ENCODE data around the gene PRAMEF11. TPM values are rescaled to one million over a fixed set of nuclear protein-coding genes. Genes with fewer than 3 reads are reported as not detected.
"Not testable (repeated sequence)": the region's sequence is repeated elsewhere in the genome, so short reads cannot be mapped to it uniquely, and the experiment has no call there.

The PRAMEF11 gene
- polyA plus RNA-seq, 4 donors, result not detected

GRCh38 chr1:12811409-12811784 lies 19.8 kb downstream of the PRAMEF11 start:
- 41 to 59% (median 45%) methylated on average over 2 of the region's 2 CpGs for WGBS, 3 donors
- no peak overlapping the region for H3K27ac ChIP-seq (ENCODE audit: low read depth in 1 of 3, low read length in 2 of 3)
- no peak for FAIRE-seq

DNA sequence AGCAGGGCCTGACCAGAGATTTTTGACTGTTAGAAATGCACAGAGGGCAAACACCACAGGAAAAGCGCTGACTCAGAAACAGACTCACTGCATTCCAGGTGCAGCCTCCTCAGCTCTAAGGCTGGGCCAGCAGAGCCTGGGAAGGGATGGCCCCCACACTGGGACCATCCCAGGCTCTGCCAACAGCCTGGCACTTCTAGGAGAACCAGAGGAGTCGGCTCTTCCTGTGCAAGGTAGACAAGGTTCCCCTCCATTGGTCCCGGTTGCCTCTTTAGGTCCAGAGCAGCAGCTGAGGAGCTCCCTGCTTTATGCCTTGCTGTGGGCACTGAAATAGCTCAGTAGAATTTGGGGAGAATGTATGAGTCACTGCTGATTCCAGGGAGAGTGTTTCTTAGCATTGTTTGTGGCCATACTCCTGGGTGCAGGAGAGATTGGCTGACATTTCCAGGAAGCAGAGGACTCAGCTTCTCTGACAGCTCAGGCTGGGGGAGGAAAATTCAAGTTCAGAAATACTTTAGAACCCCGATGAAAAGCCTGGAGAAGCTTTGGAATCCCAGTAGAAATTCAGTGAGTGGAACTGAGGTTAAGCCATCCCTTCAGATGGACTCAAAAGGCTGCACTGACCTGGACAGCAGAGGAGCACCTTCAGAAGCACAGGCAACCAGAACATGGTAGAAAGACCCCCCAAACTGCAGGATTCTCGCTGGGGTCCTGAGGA lies 20.4 kb downstream of the PRAMEF11 start:
- peaks cover 0 to 6% (median 0%) of the 10 kb centered on the region in 3 donors for H3K27me3 ChIP-seq (ENCODE audit: control insufficient read depth in 3 of 3, insufficient read depth in 3 of 3, low read length in 3 of 3)
- 55 to 67% (median 64%) methylated on average over 5 of the region's 5 CpGs for WGBS, 3 donors
- H3K36me3 ChIP-seq (ENCODE audit: control insufficient read depth in 3 of 3, insufficient read depth in 2 of 3, low read depth in 1 of 3, low read length in 3 of 3), result no peaks in the 10 kb centered on the region
- H3K9me3 ChIP-seq (ENCODE audit: control insufficient read depth in 2 of 2, insufficient read depth in 1 of 2, low read depth in 1 of 2, low read length in 1 of 2), result no peaks in the 10 kb centered on the region
- no peaks in the 10 kb centered on the region for H3K4me1 ChIP-seq (ENCODE audit: control insufficient read depth in 3 of 3, insufficient read depth in 2 of 3, low read depth in 1 of 3, low read length in 2 of 3)
- no peak overlapping the region for H3K27ac ChIP-seq (ENCODE audit: low read depth in 1 of 3, low read length in 2 of 3)
- no peak for FAIRE-seq
- DNase-seq, result no peak
- H3K4me3 ChIP-seq (ENCODE audit: low read depth in 1 of 3, low read length in 3 of 3), result no peak overlapping the region

More at GRCh38 chr1:12811409-12811784, 19.8 kb downstream of the PRAMEF11 start:
- no peaks in the 10 kb centered on the region for H3K9me3 ChIP-seq (ENCODE audit: control insufficient read depth in 2 of 2, insufficient read depth in 1 of 2, low read depth in 1 of 2, low read length in 1 of 2)
- H3K4me3 ChIP-seq (ENCODE audit: low read depth in 1 of 3, low read length in 3 of 3), result no peak overlapping the region
- H3K36me3 ChIP-seq (ENCODE audit: control insufficient read depth in 3 of 3, insufficient read depth in 2 of 3, low read depth in 1 of 3, low read length in 3 of 3), result no peaks in the 10 kb centered on the region
- DNase-seq, result no peak
- no peaks in the 10 kb centered on the region for H3K4me1 ChIP-seq (ENCODE audit: control insufficient read depth in 3 of 3, insufficient read depth in 2 of 3, low read depth in 1 of 3, low read length in 2 of 3)
- H3K27me3 ChIP-seq (ENCODE audit: control insufficient read depth in 3 of 3, insufficient read depth in 3 of 3, low read length in 3 of 3), result peaks cover 0 to 6% (median 0%) of the 10 kb centered on the region in 3 donors

DNA sequence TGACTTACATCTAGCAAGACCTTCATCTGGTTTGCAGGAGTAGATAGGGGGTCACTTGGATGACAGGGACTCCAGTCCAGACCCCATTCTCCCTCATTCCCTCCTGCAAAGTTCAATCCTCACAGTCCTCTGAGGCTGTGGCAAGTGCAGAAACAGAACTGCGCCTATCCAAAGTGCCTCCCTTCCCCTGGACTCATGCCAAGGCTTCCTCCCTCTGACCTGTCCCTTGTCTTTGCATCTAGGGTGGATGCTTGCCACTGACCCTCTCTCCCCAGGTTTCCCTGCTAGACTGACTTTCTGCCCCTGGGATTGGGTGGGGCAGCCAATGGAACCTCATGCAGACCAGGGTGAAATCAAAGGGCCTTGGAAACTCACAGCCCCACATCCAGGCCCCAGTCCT lies 21.3 kb downstream of the PRAMEF11 start:
- FAIRE-seq (no peak), DNase-seq (no peak)
- Histone ChIP-seq H3K9me3 (ENCODE audit: control insufficient read depth in 2 of 2, insufficient read depth in 1 of 2, low read depth in 1 of 2, low read length in 1 of 2) (no peaks in the 10 kb centered on the region), H3K27ac (ENCODE audit: low read depth in 1 of 3, low read length in 2 of 3) (no peak overlapping the region), H3K36me3 (ENCODE audit: control insufficient read depth in 3 of 3, insufficient read depth in 2 of 3, low read depth in 1 of 3, low read length in 3 of 3) (no peaks in the 10 kb centered on the region), H3K4me1 (ENCODE audit: control insufficient read depth in 3 of 3, insufficient read depth in 2 of 3, low read depth in 1 of 3, low read length in 2 of 3) (no peaks in the 10 kb centered on the region), H3K27me3 (ENCODE audit: control insufficient read depth in 3 of 3, insufficient read depth in 3 of 3, low read length in 3 of 3) (peaks cover 0 to 6% (median 0%) of the 10 kb centered on the region in 3 donors), H3K4me3 (ENCODE audit: low read depth in 1 of 3, low read length in 3 of 3) (no peak overlapping the region)
- 76 to 83% (median 76%) methylated on average over 1 of the region's 1 CpG for WGBS, 3 donors

DNA sequence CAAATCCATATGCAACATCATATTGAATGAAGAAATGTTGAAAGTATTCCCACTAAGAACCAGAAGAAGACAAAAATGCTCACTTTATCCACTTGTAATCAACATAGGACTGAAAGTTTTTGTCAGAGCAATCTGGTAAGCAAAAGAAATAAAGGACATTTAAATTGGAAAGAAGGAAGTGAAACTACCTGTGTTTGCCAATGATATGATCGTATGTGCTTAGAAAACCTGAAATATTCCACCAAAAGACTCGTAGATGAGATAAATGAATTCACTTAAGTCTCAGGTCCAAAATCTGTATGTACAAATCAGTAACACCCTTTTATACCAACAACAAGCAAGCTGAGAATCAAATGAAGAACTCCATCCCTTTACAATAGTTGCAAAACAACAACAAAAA lies 31.5 kb downstream of the PRAMEF11 start:
- H3K4me3 ChIP-seq (ENCODE audit: low read depth in 1 of 3, low read length in 3 of 3), result no peak overlapping the region
- no peaks in the 10 kb centered on the region for H3K9me3 ChIP-seq (ENCODE audit: control insufficient read depth in 2 of 2, insufficient read depth in 1 of 2, low read depth in 1 of 2, low read length in 1 of 2)
- FAIRE-seq (no peak), DNase-seq (no peak)
- no peaks in the 10 kb centered on the region for H3K4me1 ChIP-seq (ENCODE audit: control insufficient read depth in 3 of 3, insufficient read depth in 2 of 3, low read depth in 1 of 3, low read length in 2 of 3)
- no peak overlapping the region for H3K27ac ChIP-seq (ENCODE audit: low read depth in 1 of 3, low read length in 2 of 3)
- H3K27me3 ChIP-seq (ENCODE audit: control insufficient read depth in 3 of 3, insufficient read depth in 3 of 3, low read length in 3 of 3), result peaks cover 0 to 4% (median 0%) of the 10 kb centered on the region in 3 donors
- WGBS, 3 donors, result 45 to 59% (median 53%) methylated on average over 2 of the region's 2 CpGs
- H3K36me3 ChIP-seq (ENCODE audit: control insufficient read depth in 3 of 3, insufficient read depth in 2 of 3, low read depth in 1 of 3, low read length in 3 of 3), result no peaks in the 10 kb centered on the region

GRCh38 chr1:12798911-12799310 lies 32.3 kb downstream of the PRAMEF11 start:
- 53 to 72% (median 61%) methylated on average over 4 of the region's 4 CpGs for WGBS, 3 donors
- Histone ChIP-seq H3K27ac (ENCODE audit: low read depth in 1 of 3, low read length in 2 of 3) (no peak overlapping the region), H3K4me1 (ENCODE audit: control insufficient read depth in 3 of 3, insufficient read depth in 2 of 3, low read depth in 1 of 3, low read length in 2 of 3) (no peaks in the 10 kb centered on the region), H3K36me3 (ENCODE audit: control insufficient read depth in 3 of 3, insufficient read depth in 2 of 3, low read depth in 1 of 3, low read length in 3 of 3) (no peaks in the 10 kb centered on the region), H3K27me3 (ENCODE audit: control insufficient read depth in 3 of 3, insufficient read depth in 3 of 3, low read length in 3 of 3) (peaks cover 0 to 4% (median 0%) of the 10 kb centered on the region in 3 donors), H3K4me3 (ENCODE audit: low read depth in 1 of 3, low read length in 3 of 3) (no peak overlapping the region), H3K9me3 (ENCODE audit: control insufficient read depth in 2 of 2, insufficient read depth in 1 of 2, low read depth in 1 of 2, low read length in 1 of 2) (no peaks in the 10 kb centered on the region)
- FAIRE-seq, result no peak
- no peak for DNase-seq

- not testable (repeated sequence) for H3K9me3 ChIP-seq (ENCODE audit: control insufficient read depth in 2 of 2, insufficient read depth in 1 of 2, low read depth in 1 of 2, low read length in 1 of 2); H3K36me3 ChIP-seq (ENCODE audit: control insufficient read depth in 3 of 3, insufficient read depth in 2 of 3, low read depth in 1 of 3, low read length in 3 of 3); H3K27ac ChIP-seq (ENCODE audit: low read depth in 1 of 3, low read length in 2 of 3); DNase-seq; H3K4me1 ChIP-seq (ENCODE audit: control insufficient read depth in 3 of 3, insufficient read depth in 2 of 3, low read depth in 1 of 3, low read length in 2 of 3); FAIRE-seq; H3K27me3 ChIP-seq (ENCODE audit: control insufficient read depth in 3 of 3, insufficient read depth in 3 of 3, low read length in 3 of 3); H3K4me3 ChIP-seq (ENCODE audit: low read depth in 1 of 3, low read length in 3 of 3)
- 61 to 80% (median 69%) methylated on average over 4 to 5 of the region's 5 CpGs for WGBS, 3 donors
Measured at GRCh38 chr1:12791097-12791496, 40.1 kb downstream of the PRAMEF11 start, which contains the start of gene PRAMEF1. Gene PRAMEF1, plus strand, starts transcription at chr1:12791397. Its CDS starts 1,831 bp downstream, at chr1:12793228.

GRCh38 chr1:12784729-12785128 lies 46.5 kb downstream of the PRAMEF11 start:
- not testable (repeated sequence) for H3K27ac ChIP-seq (ENCODE audit: low read depth in 1 of 3, low read length in 2 of 3); DNase-seq; FAIRE-seq; H3K4me1 ChIP-seq (ENCODE audit: control insufficient read depth in 3 of 3, insufficient read depth in 2 of 3, low read depth in 1 of 3, low read length in 2 of 3); H3K9me3 ChIP-seq (ENCODE audit: control insufficient read depth in 2 of 2, insufficient read depth in 1 of 2, low read depth in 1 of 2, low read length in 1 of 2); H3K27me3 ChIP-seq (ENCODE audit: control insufficient read depth in 3 of 3, insufficient read depth in 3 of 3, low read length in 3 of 3); H3K4me3 ChIP-seq (ENCODE audit: low read depth in 1 of 3, low read length in 3 of 3); H3K36me3 ChIP-seq (ENCODE audit: control insufficient read depth in 3 of 3, insufficient read depth in 2 of 3, low read depth in 1 of 3, low read length in 3 of 3)
- WGBS, 3 donors, result 89 to 94% (median 91%) methylated on average over 7 of the region's 8 CpGs

GRCh38 chr1:12783783-12784182 lies 47.4 kb downstream of the PRAMEF11 start:
- FAIRE-seq; H3K4me1 ChIP-seq (ENCODE audit: control insufficient read depth in 3 of 3, insufficient read depth in 2 of 3, low read depth in 1 of 3, low read length in 2 of 3); H3K27ac ChIP-seq (ENCODE audit: low read depth in 1 of 3, low read length in 2 of 3); DNase-seq; H3K9me3 ChIP-seq (ENCODE audit: control insufficient read depth in 2 of 2, insufficient read depth in 1 of 2, low read depth in 1 of 2, low read length in 1 of 2); H3K36me3 ChIP-seq (ENCODE audit: control insufficient read depth in 3 of 3, insufficient read depth in 2 of 3, low read depth in 1 of 3, low read length in 3 of 3); H3K27me3 ChIP-seq (ENCODE audit: control insufficient read depth in 3 of 3, insufficient read depth in 3 of 3, low read length in 3 of 3); H3K4me3 ChIP-seq (ENCODE audit: low read depth in 1 of 3, low read length in 3 of 3): not testable (repeated sequence)
- 45 to 59% (median 46%) methylated on average over 6 of the region's 7 CpGs for WGBS, 3 donors

- not testable (repeated sequence) for H3K9me3 ChIP-seq (ENCODE audit: control insufficient read depth in 2 of 2, insufficient read depth in 1 of 2, low read depth in 1 of 2, low read length in 1 of 2); H3K27me3 ChIP-seq (ENCODE audit: control insufficient read depth in 3 of 3, insufficient read depth in 3 of 3, low read length in 3 of 3); H3K4me3 ChIP-seq (ENCODE audit: low read depth in 1 of 3, low read length in 3 of 3); H3K4me1 ChIP-seq (ENCODE audit: control insufficient read depth in 3 of 3, insufficient read depth in 2 of 3, low read depth in 1 of 3, low read length in 2 of 3); H3K27ac ChIP-seq (ENCODE audit: low read depth in 1 of 3, low read length in 2 of 3); FAIRE-seq; H3K36me3 ChIP-seq (ENCODE audit: control insufficient read depth in 3 of 3, insufficient read depth in 2 of 3, low read depth in 1 of 3, low read length in 3 of 3); DNase-seq
- 72 to 78% (median 76%) methylated on average over 4 to 5 of the region's 5 CpGs for WGBS, 3 donors
Measured at GRCh38 chr1:12781488-12781887, 49.7 kb downstream of the PRAMEF11 start.
